ENCODE measurements around the gene HMGCLL1.

The HMGCLL1 gene

GRCh38 chr6:55530931-55531330 lies 48.1 kb downstream of the HMGCLL1 start:
- no peak for DNase-seq

GRCh38 chr6:55528624-55529023 lies 50.4 kb downstream of the HMGCLL1 start:
- peak; percentile 37 for DNase-seq

- no peak for DNase-seq
Observed at GRCh38 chr6:55524441-55524840, 54.6 kb downstream of the HMGCLL1 start.

GRCh38 chr6:55518529-55519060 lies 60.4 kb downstream of the HMGCLL1 start:
- no peak for DNase-seq

- no peak for DNase-seq
Observed at GRCh38 chr6:55516736-55517135, 62.3 kb downstream of the HMGCLL1 start.

GRCh38 chr6:55512904-55513303 lies 66.1 kb downstream of the HMGCLL1 start:
- no peak for DNase-seq

- no peak for DNase-seq
Observed at GRCh38 chr6:55511122-55511800, 67.7 kb downstream of the HMGCLL1 start.

GRCh38 chr6:55499591-55499990 lies 79.4 kb downstream of the HMGCLL1 start:
- DNase-seq = no peak

GRCh38 chr6:55497694-55498093 lies 81.3 kb downstream of the HMGCLL1 start:
- no peak for DNase-seq

GRCh38 chr6:55496201-55496600 lies 82.8 kb downstream of the HMGCLL1 start:
- DNase-seq = no peak

- no peak for DNase-seq
Observed at GRCh38 chr6:55495277-55495676, 83.7 kb downstream of the HMGCLL1 start.

GRCh38 chr6:55494411-55494810 lies 84.6 kb downstream of the HMGCLL1 start:
- no peak for DNase-seq

- no peak for DNase-seq
Observed at GRCh38 chr6:55492259-55492658, 86.7 kb downstream of the HMGCLL1 start.

GRCh38 chr6:55490871-55491270 lies 88.1 kb downstream of the HMGCLL1 start:
- DNase-seq = no peak

- no peak for DNase-seq
Observed at GRCh38 chr6:55474382-55474781, 104.6 kb downstream of the HMGCLL1 start.

- no peak for DNase-seq
Observed at GRCh38 chr6:55473722-55474121, 105.3 kb downstream of the HMGCLL1 start.

- no peak for DNase-seq
Observed at GRCh38 chr6:55469951-55470366, 109.0 kb downstream of the HMGCLL1 start.

GRCh38 chr6:55456016-55456415 lies 123.0 kb downstream of the HMGCLL1 start:
- no peak for DNase-seq

GRCh38 chr6:55450005-55450404 lies 129.0 kb downstream of the HMGCLL1 start:
- DNase-seq = no peak

GRCh38 chr6:55449225-55449624 lies 129.8 kb downstream of the HMGCLL1 start:
- DNase-seq = no peak

GRCh38 chr6:55448451-55448850 lies 130.5 kb downstream of the HMGCLL1 start:
- DNase-seq = no peak

- no peak for DNase-seq
Observed at GRCh38 chr6:55447891-55448290, 131.1 kb downstream of the HMGCLL1 start.

- no peak for DNase-seq
Observed at GRCh38 chr6:55445648-55446204, 133.3 kb downstream of the HMGCLL1 start.

- no peak for DNase-seq
Observed at GRCh38 chr6:55443238-55444134, 135.5 kb downstream of the HMGCLL1 start.

Measured in GF-D8 (cell line).